Pancreas (tissue), 10 donors: Measurements from ENCODE around the gene SLC4A1. TPM values are rescaled to one million over a fixed set of nuclear protein-coding genes. Genes with fewer than 3 reads are reported as not detected.
"Not testable (repeated sequence)": the region's sequence is repeated elsewhere in the genome, so short reads cannot be mapped to it uniquely, and the experiment has no call there.

ENCODE experiments used
- ATAC-seq, 4 donors: fragments of 200-7000 bp; cut with Tn5 transposase; one replicate each; pipeline versions ENCODE4 v1.8.0 to v1.9.1; 2020; ENCODE audit warnings: mild to moderate bottlenecking in 4 of 4, moderate library complexity in 4 of 4
- DNase-seq, 6 donors: peaks; one replicate each; pipeline ENCODE4 v3.0.0-alpha.2; 2020
- FAIRE-seq: peaks from 2 replicates; lab custom pipeline; 2012; peaks lifted over from hg19 to GRCh38; lab: Jason Lieb, UNC
- H3K27ac ChIP-seq, 4 donors: fragments of 200-600 bp; sonication (generic); 1 replicate in 3 of 4; 2 replicates in 1 of 4; pipeline versions ENCODE4 v1.5.0 to v1.8.0; 2020
- H3K27me3 ChIP-seq, 4 donors: fragments of 200-600 bp; one replicate each; pipeline ENCODE4 v1.8.0; 2021
- H3K36me3 ChIP-seq, 3 donors: fragments of 200-600 bp; sonication (generic) in 1 of 3; one replicate each; pipeline versions ENCODE4 v1.5.0 to v1.8.0; 2020 to 2021
- H3K4me1 ChIP-seq, 3 donors: fragments of 200-600 bp; one replicate each; pipeline ENCODE4 v1.8.0; 2021
- H3K4me3 ChIP-seq, 4 donors: fragments of 200-600 bp; sonication (generic) in 2 of 4; one replicate each; pipeline versions ENCODE4 v1.5.0 to v1.8.0; 2020 to 2021
- H3K9me3 ChIP-seq, 4 donors: fragments of 200-600 bp; one replicate each; pipeline ENCODE4 v1.8.0; 2021
- WGBS, 2 donors: extraction: QIAGEN DNeasy Blood & Tissue Kit; methylation state at CpG; one replicate each; pipeline ENCODE4 v1.1.7; 2013; 5-methylcytosine and 5-hydroxymethylcytosine counted together
- intact Hi-C, 3 donors: fragments of 100-400 bp; cut with DNase I; formaldehyde crosslinking; loops; one replicate each; pipeline versions ENCODE4 v1.11.1 to v1.14.2; 2022
- polyA plus RNA-seq, 2 donors: library from polyadenylated mRNA; stranded (reverse); fragments of 200-250 nt; gene quantifications; one replicate each; pipeline ENCODE4 v1.2.3, GENCODE V29; 2013
- total RNA-seq, 6 donors: library from RNA; stranded (reverse); fragmentation: NEBNext Ultra II Directional in 4 of 6; extraction: Animal tissue kit (Norgen Biotek cat#: 25700) in 4 of 6; gene quantifications; one replicate each; pipeline versions ENCODE4 v1.2.1 to v1.2.4, GENCODE V29; 2021 to 2023
- TF ChIP-seq, protein P1 (sequence below), 4 donors: fragments of 200-600 bp; sonication (generic) in 3 of 4; IDR thresholded peaks; one replicate each; pipeline versions ENCODE4 v1.5.0 to v1.8.0; 2021; ENCODE audit warnings: antibody characterized with exemption in 4 of 4
- donor health status: healthy with polysubstance abuse.
- donor health status: DM: no; HTN: no; CAD: no; lungs with moderate emphysema.
- donor health status: DM: no; HTN: no; CAD: no.
- donor health status: control.
- donor health status: control.
- donor health status: Bipolar disorder and iron deficiency.
- donor health status: DM: yes; HTN: yes; CAD: no.
- donor health status: DM: no; HTN: no; CAD: no.
- donor health status: DM: no; HTN: no; CAD: no.
- donor health status: DM: yes; HTN: yes; CAD: no.

The SLC4A1 gene
- total and polyA plus RNA-seq, 8 donors = 0.24 to 0.37 TPM; not detected in 6

DNA sequence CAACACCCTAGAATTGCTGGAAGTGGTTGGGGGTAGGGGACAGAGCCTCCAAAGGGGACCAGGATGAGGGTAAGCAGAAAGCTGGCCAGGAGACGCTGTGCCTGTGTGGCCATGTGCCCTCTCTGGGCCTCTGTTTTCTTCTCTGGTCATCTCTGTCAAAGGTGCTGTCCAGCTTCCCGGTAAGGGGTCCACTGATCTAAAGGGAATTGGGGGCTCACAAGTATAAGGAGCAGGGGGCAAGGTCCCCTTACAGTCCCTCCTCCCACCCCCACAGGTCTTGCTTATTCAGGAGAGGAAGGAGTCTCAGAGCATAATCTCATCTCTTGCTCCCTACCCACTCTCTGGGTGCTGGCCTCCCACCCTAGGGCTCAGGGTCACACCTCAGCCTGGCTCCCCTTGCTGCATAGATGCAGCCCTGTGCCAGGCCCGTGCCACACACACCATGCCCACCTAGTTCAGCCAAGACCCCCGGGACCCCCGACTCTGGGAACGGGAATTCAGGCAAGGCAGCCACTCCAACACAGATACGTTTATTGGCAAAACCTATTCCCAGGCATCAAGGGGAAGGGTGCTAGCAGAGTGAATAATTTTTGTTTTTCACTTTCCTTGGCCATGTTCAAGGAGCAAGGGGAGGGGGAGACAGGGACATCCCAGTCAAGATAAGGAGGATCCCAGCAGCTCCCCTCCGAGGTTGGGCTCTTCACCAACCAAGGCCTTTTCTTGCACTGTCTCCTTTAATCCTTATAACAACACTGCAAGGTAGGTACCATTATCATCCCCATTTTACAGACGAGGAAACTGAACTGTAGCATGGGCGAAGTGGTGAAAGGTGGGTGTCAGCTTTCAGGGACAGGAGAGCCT, 19.8 kb downstream of the SLC4A1 start:
- TF ChIP-seq, protein P1, sequence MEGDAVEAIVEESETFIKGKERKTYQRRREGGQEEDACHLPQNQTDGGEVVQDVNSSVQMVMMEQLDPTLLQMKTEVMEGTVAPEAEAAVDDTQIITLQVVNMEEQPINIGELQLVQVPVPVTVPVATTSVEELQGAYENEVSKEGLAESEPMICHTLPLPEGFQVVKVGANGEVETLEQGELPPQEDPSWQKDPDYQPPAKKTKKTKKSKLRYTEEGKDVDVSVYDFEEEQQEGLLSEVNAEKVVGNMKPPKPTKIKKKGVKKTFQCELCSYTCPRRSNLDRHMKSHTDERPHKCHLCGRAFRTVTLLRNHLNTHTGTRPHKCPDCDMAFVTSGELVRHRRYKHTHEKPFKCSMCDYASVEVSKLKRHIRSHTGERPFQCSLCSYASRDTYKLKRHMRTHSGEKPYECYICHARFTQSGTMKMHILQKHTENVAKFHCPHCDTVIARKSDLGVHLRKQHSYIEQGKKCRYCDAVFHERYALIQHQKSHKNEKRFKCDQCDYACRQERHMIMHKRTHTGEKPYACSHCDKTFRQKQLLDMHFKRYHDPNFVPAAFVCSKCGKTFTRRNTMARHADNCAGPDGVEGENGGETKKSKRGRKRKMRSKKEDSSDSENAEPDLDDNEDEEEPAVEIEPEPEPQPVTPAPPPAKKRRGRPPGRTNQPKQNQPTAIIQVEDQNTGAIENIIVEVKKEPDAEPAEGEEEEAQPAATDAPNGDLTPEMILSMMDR (IDR thresholded peaks at IDR 0.05) = no peak
- no peak for FAIRE-seq
- H3K4me1 ChIP-seq = no peaks in the 10 kb centered on the region
- 68 to 72% methylated on average over 10 of the region's 10 CpGs for WGBS, 2 donors
- H3K9me3 ChIP-seq = no peaks in the 10 kb centered on the region
- no peak overlapping the region for H3K27ac ChIP-seq
- intact Hi-C loops = no loop called here
- H3K27me3 ChIP-seq = no peaks in the 10 kb centered on the region
- H3K4me3 ChIP-seq = no peak overlapping the region
- ATAC-seq = no peak
- DNase-seq = no peak
- no peaks in the 10 kb centered on the region for H3K36me3 ChIP-seq

DNA sequence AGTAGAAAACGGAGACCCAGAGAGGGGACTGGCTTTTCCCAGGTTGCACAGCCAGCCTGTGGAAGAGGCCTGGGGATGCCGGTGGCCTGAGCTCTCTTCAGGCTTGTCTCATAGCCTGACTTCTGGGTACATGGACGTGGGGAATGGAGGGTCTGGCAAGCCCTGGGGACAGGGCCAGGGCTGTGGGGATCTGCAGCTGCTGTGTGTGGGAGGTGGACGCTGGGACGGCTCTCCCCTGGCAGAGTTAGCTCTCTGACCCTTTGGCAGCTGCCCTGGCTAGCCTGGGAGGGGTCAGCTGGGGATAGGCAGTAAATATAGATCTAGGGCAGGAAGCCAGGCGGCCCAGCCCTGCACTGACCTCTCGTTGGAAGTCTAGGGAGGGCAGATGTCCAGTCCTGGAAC, 20.5 kb downstream of the SLC4A1 start:
- intact Hi-C loops = no loop called here
- H3K36me3 ChIP-seq = no peaks in the 10 kb centered on the region
- H3K4me1 ChIP-seq = no peaks in the 10 kb centered on the region
- no peak overlapping the region for H3K4me3 ChIP-seq
- FAIRE-seq (no peak), DNase-seq (no peak), ATAC-seq (no peak)
- 48 to 63% methylated on average over 7 of the region's 7 CpGs for WGBS, 2 donors
- no peaks in the 10 kb centered on the region for H3K27me3 ChIP-seq
- no peak overlapping the region for H3K27ac ChIP-seq
- H3K9me3 ChIP-seq = no peaks in the 10 kb centered on the region
- TF ChIP-seq, protein P1 (IDR thresholded peaks at IDR 0.05) = no peak

DNA sequence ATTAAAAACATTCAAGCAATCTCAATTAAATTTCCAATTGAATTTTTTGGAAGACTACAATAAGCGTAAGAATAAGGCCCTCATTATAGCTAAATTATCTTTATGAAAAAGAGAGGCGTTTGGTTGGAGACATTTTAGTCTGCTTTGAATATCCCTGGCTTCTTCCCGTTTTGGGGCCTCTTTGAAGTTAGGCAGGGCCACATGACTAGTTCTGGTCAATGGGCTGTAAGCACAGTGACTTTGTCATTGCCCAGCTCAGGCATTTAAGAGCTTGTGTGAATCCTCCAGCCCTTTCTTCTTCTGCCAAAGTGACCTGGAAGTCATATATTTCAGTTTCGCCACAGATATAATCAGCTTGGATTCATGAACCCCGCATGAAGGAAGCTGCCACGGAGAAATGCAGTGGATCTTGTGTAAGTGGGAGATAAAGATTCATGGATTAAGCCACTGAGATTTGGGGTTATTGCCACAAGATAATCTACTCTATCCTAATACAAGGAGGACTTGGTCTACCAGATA, 26.8 kb downstream of the SLC4A1 start:
- ATAC-seq (peak in 1 of 4 donors; percentile 58), DNase-seq (no peak), FAIRE-seq (no peak)
- no peaks in the 10 kb centered on the region for H3K9me3 ChIP-seq
- WGBS, 2 donors = 66 to 76% methylated on average over 6 of the region's 6 CpGs
- no peaks in the 10 kb centered on the region for H3K36me3 ChIP-seq
- TF ChIP-seq, protein P1 (IDR thresholded peaks at IDR 0.05) = no peak
- no peak overlapping the region for H3K4me3 ChIP-seq
- no peak overlapping the region for H3K27ac ChIP-seq
- H3K27me3 ChIP-seq = no peaks in the 10 kb centered on the region
- intact Hi-C loops = no loop called here
- no peaks in the 10 kb centered on the region for H3K4me1 ChIP-seq

DNA sequence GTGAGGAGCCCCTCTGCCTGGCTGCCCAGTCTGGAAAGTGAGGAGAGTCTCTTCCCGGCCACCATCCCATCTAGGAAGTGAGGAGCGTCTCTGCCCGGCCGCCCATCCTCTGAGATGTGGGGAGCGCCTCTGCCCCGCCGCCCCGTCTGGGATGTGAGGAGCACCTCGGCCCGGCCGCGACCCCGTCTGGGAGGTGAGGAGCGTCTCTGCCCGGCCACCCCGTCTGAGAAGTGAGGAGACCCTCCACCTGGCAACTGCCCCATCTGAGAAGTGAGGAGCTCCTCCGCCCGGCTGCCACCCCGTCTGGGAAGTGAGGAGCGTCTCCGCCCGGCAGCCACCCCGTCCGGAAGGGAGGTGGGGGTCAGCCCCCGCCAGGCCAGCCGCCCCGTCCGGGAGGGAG, 30.0 kb downstream of the SLC4A1 start:
- H3K36me3 ChIP-seq, intact Hi-C loops, H3K27me3 ChIP-seq, H3K9me3 ChIP-seq, H3K4me3 ChIP-seq, FAIRE-seq, H3K4me1 ChIP-seq, H3K27ac ChIP-seq, DNase-seq, ATAC-seq: not testable (repeated sequence)
- 89 to 90% methylated on average over 11 to 22 of the region's 28 CpGs for WGBS, 2 donors

DNA sequence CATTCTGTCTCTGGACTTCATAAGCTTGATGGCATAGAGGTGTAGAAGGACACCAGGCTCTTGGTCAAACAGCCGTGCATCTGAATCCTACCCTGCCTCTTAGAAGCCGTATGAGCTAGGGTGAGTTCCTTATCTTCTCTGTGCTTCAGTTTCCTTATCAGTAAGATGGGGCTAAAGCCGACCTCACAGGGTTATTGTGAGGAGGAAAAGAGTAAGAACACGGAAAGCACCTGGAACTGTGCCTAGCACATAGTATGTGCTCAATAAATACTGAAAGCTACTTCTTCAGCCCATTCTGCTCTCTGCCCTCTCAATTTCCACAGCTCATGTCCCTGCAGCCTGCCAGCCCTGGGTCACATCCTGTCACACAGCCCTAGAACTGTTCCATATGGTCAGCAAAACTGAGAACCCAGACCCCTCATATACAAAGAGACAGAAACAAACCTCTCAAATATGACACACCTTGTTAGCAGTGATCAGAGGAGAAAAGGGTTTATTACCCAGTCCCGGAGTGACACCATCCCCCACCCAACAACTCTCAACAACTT, 31.4 kb downstream of the SLC4A1 start:
- Histone ChIP-seq H3K4me1 (no peaks in the 10 kb centered on the region), H3K27ac (no peak overlapping the region), H3K27me3 (no peaks in the 10 kb centered on the region), H3K9me3 (no peaks in the 10 kb centered on the region), H3K4me3 (no peak overlapping the region), H3K36me3 (no peaks in the 10 kb centered on the region)
- TF ChIP-seq, protein P1 (IDR thresholded peaks at IDR 0.05) = no peak
- FAIRE-seq (no peak), DNase-seq (no peak), ATAC-seq (no peak)
- 72 to 82% methylated on average over 5 of the region's 5 CpGs for WGBS, 2 donors
- intact Hi-C loops = no loop called here
